K562 (cell line): ENCODE data around the gene TRDMT1. TPM values are rescaled to one million over a fixed set of nuclear protein-coding genes. Genes with fewer than 3 reads are reported as not detected.

Experiments used
- ARNT ChIP-seq, 2 experiments: fragments of 450-650 bp; IDR thresholded peaks; 2 replicates each; pipeline ENCODE4 v1.6.1; 2016; ENCODE audit warnings: mild to moderate bottlenecking in 1 of 2
- CC2D1A ChIP-seq: fragments of 450-650 bp; IDR thresholded peaks from 2 replicates; pipeline ENCODE4 v1.6.1; 2017; ENCODE audit warnings: mild to moderate bottlenecking
- CTBP1 ChIP-seq: fragments of 450-650 bp; IDR thresholded peaks from 2 replicates; pipeline ENCODE4 v1.6.1; 2016; ENCODE audit warnings: borderline replicate concordance
- FOXM1 ChIP-seq, 2 experiments: fragments of 450-650 bp in 1 of 2; sonication (generic) in 1 of 2; formaldehyde crosslinking in 1 of 2; IDR thresholded peaks; 2 replicates each; pipeline versions ENCODE4 v1.6.1 to v1.9.0; 2017 to 2022; ENCODE audit warnings: low read depth in 2 of 2, mild to moderate bottlenecking in 2 of 2, missing genetic modification reagents in 1 of 2, moderate library complexity in 1 of 2
- JUN ChIP-seq, 2 experiments: sonication (generic) in 1 of 2; formaldehyde crosslinking in 1 of 2; IDR thresholded peaks; 2 replicates each; pipeline versions ENCODE4 v1.6.1 to v1.8.0; 2012 to 2022; ENCODE audit warnings: borderline replicate concordance in 2 of 2, mild to moderate bottlenecking in 2 of 2, improper control_type of control experiment in 1 of 2, low read depth in 1 of 2, low read length in 1 of 2, missing genetic modification reagents in 1 of 2
- JUNB ChIP-seq: fragments of 450-650 bp; formaldehyde crosslinking; conservative IDR thresholded peaks from 2 replicates; pipeline ENCODE4 v1.4.0; 2020; ENCODE audit warnings: mild to moderate bottlenecking
- PHB2 ChIP-seq: fragments of 450-650 bp; IDR thresholded peaks from 2 replicates; pipeline ENCODE4 v1.6.1; 2017; ENCODE audit warnings: low read depth
- PHTF2 ChIP-seq: fragments of 250-450 bp; sonication (Bioruptor Pico); IDR thresholded peaks from 2 replicates; pipeline ENCODE4 v1.5.0; 2021; ENCODE audit warnings: mild to moderate bottlenecking
- POLR2AphosphoS5 ChIP-seq: IDR thresholded peaks from 2 replicates; pipeline ENCODE4 v1.6.1; 2011; ENCODE audit warnings: mild to moderate bottlenecking, low read depth, low read length, moderate library complexity; ENCODE audit not compliant: control insufficient read depth, insufficient read depth
- RAD51 ChIP-seq: fragments of 450-650 bp; IDR thresholded peaks from 2 replicates; pipeline ENCODE4 v1.7.1; 2016; ENCODE audit warnings: low read depth, mild to moderate bottlenecking, borderline replicate concordance
- RNF2 ChIP-seq: sonication (generic); IDR thresholded peaks from 2 replicates; pipeline ENCODE4 v1.6.1; 2016
- SMC3 ChIP-seq: conservative IDR thresholded peaks from 2 replicates; pipeline ENCODE4 v1.6.1; 2011; ENCODE audit warnings: low read depth, low read length, improper control_type of control experiment; ENCODE audit not compliant: insufficient read depth
- STAT5A ChIP-seq: IDR thresholded peaks from 2 replicates; pipeline ENCODE4 v1.6.1; 2012; ENCODE audit warnings: low read length, inconsistent platforms, borderline replicate concordance
- TCF3 ChIP-seq: sonication (generic); formaldehyde crosslinking; IDR thresholded peaks from 2 replicates; pipeline ENCODE4 v1.4.0; 2020; ENCODE audit warnings: mild to moderate bottlenecking, missing genetic modification reagents
- ZC3H8 ChIP-seq: fragments of 450-650 bp; IDR thresholded peaks from 2 replicates; pipeline ENCODE4 v1.6.1; 2017
- polyA plus RNA-seq, 8 experiments: library from polyadenylated mRNA; depleted of rRNA in 4 of 8; stranded (reverse) in 5 of 8; unstranded in 3 of 8; fragments of >200 nt; fragmentation: Nextera tagmentation in 2 of 8; fragmentation: Illumina TruSeq in 1 of 8; extraction: Ambion mirVana in 2 of 8; extraction: Trizol in 1 of 8; gene quantifications; 2 replicates each; pipeline versions ENCODE4 v1.2.1 to v1.2.3, GENCODE V29; 2011 to 2014; ENCODE audit warnings: inconsistent platforms in 1 of 8, missing spikeins in 1 of 8
- total RNA-seq, 7 experiments: library from RNA; depleted of rRNA in 6 of 7; stranded (reverse); fragments of >200 nt in 6 of 7; fragmentation: Illumina TruSeq in 2 of 7; extraction: Trizol in 2 of 7; gene quantifications; 2 replicates each; pipeline versions ENCODE4 v1.2.1 to v1.2.3, GENCODE V29; 2011 to 2021; ENCODE audit warnings: low replicate concordance in 1 of 7
- TF ChIP-seq, protein P1 (sequence below), 2 experiments: fragments of 450-650 bp; conservative IDR thresholded peaks; 2 replicates each; pipeline ENCODE4 v1.6.1; 2017; ENCODE audit warnings: mild to moderate bottlenecking in 2 of 2, moderate library complexity in 2 of 2
- TF ChIP-seq, protein P2 (sequence below), 3 experiments: fragments of 200-800 bp in 1 of 3; fragments of 250-450 bp in 1 of 3; fragments of 450-650 bp in 1 of 3; sonication (Bioruptor Pico) in 1 of 3; sonication (Bioruptor generic) in 1 of 3; formaldehyde crosslinking in 1 of 3; IDR thresholded peaks; 2 replicates each; pipeline versions ENCODE4 v1.6.1 to v1.8.0; 2016 to 2022; ENCODE audit warnings: mild to moderate bottlenecking in 2 of 3, missing genetic modification characterization in 2 of 3, missing compliant biosample characterization in 1 of 3, moderate library complexity in 1 of 3
- TF ChIP-seq, protein P3 (sequence below): IDR thresholded peaks from 3 replicates; pipeline ENCODE4 v1.6.1; 2011; ENCODE audit warnings: borderline replicate concordance, mild to moderate bottlenecking, moderate library complexity; ENCODE audit not compliant: insufficient read length; ENCODE audit errors: extremely low read depth

Gene TRDMT1
- total and polyA plus RNA-seq, 9 of the 15 experiments (the other 6 are each of a cell fraction or from before 2014, with no cell fraction given), result 5.4 to 12.6 (median 9.3) TPM

DNA sequence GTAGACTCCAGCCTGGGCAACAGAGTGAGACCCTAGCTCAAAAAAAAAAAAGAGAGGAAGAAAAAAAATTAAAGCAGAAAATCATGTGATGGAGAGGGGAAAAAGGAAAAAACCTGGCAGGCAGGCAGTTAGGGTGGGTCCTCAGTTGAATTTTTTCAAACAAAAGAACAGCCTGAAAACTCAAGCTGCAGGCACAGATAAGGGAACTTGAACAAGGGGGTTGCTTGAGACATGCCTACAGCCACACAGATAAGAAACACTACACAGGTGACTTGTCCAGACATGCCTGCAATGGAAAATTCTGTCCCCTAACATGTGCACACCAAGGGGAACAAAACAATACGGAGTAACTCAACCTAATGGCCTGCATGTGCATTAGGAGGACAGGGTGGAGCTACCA is 45.7 kb upstream of the TRDMT1 start (continued):
- TF ChIP-seq RAD51, result peak; percentile 40; the same call in 1 of the 2 replicates
- peak; percentile 42; the same call in 1 of the 2 replicates for TF ChIP-seq STAT5A
- TF ChIP-seq CC2D1A, result peak; percentile 88
- no peak for TF ChIP-seq JUNB
- peak; percentile 39; the same call in 1 of the 2 replicates for TF ChIP-seq JUN (IDR thresholded peaks at IDR 0.05; ENCODE audit: borderline replicate concordance, low read depth, low read length)
- no peak for TF ChIP-seq JUN (CRISPR knock-in tag; IDR thresholded peaks at IDR 0.05; ENCODE audit: borderline replicate concordance)
- TF ChIP-seq SMC3, result no peak
- TF ChIP-seq RNF2, result no peak
- TF ChIP-seq, protein P1, sequence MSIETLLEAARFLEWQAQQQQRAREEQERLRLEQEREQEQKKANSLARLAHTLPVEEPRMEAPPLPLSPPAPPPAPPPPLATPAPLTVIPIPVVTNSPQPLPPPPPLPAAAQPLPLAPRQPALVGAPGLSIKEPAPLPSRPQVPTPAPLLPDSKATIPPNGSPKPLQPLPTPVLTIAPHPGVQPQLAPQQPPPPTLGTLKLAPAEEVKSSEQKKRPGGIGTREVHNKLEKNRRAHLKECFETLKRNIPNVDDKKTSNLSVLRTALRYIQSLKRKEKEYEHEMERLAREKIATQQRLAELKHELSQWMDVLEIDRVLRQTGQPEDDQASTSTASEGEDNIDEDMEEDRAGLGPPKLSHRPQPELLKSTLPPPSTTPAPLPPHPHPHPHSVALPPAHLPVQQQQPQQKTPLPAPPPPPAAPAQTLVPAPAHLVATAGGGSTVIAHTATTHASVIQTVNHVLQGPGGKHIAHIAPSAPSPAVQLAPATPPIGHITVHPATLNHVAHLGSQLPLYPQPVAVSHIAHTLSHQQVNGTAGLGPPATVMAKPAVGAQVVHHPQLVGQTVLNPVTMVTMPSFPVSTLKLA (conservative IDR thresholded peaks at IDR 0.05), result peak; percentile 40 to 49; a peak in 3 of 4 replicates
- 0 out of 2 replicates have a peak, but pooled peaks have one; percentile 26 for TF ChIP-seq CTBP1
- TF ChIP-seq POLR2AphosphoS5, result peak; percentile 64
- TF ChIP-seq FOXM1 (IDR thresholded peaks at IDR 0.05; ENCODE audit: low read depth), result peak; percentile 67; the same call in 1 of the 2 replicates
- TF ChIP-seq FOXM1 (CRISPR knock-in tag; IDR thresholded peaks at IDR 0.05; ENCODE audit: low read depth), result no peak
- TF ChIP-seq TCF3 (CRISPR knock-in tag), result peak; percentile 89
- 0 out of 2 replicates have a peak, but pooled peaks have one; percentile 34 for TF ChIP-seq ZC3H8
- no peak for TF ChIP-seq PHTF2 (CRISPR knock-in tag)
- TF ChIP-seq, protein P2, sequence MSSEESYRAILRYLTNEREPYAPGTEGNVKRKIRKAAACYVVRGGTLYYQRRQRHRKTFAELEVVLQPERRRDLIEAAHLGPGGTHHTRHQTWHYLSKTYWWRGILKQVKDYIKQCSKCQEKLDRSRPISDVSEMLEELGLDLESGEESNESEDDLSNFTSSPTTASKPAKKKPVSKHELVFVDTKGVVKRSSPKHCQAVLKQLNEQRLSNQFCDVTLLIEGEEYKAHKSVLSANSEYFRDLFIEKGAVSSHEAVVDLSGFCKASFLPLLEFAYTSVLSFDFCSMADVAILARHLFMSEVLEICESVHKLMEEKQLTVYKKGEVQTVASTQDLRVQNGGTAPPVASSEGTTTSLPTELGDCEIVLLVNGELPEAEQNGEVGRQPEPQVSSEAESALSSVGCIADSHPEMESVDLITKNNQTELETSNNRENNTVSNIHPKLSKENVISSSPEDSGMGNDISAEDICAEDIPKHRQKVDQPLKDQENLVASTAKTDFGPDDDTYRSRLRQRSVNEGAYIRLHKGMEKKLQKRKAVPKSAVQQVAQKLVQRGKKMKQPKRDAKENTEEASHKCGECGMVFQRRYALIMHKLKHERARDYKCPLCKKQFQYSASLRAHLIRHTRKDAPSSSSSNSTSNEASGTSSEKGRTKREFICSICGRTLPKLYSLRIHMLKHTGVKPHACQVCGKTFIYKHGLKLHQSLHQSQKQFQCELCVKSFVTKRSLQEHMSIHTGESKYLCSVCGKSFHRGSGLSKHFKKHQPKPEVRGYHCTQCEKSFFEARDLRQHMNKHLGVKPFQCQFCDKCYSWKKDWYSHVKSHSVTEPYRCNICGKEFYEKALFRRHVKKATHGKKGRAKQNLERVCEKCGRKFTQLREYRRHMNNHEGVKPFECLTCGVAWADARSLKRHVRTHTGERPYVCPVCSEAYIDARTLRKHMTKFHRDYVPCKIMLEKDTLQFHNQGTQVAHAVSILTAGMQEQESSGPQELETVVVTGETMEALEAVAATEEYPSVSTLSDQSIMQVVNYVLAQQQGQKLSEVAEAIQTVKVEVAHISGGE (CRISPR knock-in tag; IDR thresholded peaks at IDR 0.05), result peak in 1 of 3 experiments; percentile 18; a peak in 1 of 6 replicates
- peak in 1 of 2 experiments; percentile 61; a peak in 2 of 4 replicates for TF ChIP-seq ARNT (IDR thresholded peaks at IDR 0.05)
- TF ChIP-seq, protein P3, sequence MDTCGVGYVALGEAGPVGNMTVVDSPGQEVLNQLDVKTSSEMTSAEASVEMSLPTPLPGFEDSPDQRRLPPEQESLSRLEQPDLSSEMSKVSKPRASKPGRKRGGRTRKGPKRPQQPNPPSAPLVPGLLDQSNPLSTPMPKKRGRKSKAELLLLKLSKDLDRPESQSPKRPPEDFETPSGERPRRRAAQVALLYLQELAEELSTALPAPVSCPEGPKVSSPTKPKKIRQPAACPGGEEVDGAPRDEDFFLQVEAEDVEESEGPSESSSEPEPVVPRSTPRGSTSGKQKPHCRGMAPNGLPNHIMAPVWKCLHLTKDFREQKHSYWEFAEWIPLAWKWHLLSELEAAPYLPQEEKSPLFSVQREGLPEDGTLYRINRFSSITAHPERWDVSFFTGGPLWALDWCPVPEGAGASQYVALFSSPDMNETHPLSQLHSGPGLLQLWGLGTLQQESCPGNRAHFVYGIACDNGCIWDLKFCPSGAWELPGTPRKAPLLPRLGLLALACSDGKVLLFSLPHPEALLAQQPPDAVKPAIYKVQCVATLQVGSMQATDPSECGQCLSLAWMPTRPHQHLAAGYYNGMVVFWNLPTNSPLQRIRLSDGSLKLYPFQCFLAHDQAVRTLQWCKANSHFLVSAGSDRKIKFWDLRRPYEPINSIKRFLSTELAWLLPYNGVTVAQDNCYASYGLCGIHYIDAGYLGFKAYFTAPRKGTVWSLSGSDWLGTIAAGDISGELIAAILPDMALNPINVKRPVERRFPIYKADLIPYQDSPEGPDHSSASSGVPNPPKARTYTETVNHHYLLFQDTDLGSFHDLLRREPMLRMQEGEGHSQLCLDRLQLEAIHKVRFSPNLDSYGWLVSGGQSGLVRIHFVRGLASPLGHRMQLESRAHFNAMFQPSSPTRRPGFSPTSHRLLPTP, result no peak
- peak; percentile 55; the same call in 1 of the 2 replicates for TF ChIP-seq PHB2
